Stimulated activated CD8-positive, alpha-beta memory T cell treated with anti-CD3 and anti-CD28 coated beads, Interleukin-15, amount 100 ng/mL, for 48 hours (primary cell): ENCODE measurements around the gene TCN1.
A peak's percentile ranks its signal among the peaks of the same experiment; 100 is the strongest.

ENCODE experiments used
- DNase-seq, 2 donors: peaks; one replicate each; pipeline ENCODE4 v3.0.0-alpha.2; 2020; ENCODE audit warnings: low read depth in 2 of 2

TCN1 gene

GRCh38 chr11:59810189-59810910, 55.9 kb downstream of the TCN1 start, which contains the start of gene MRPL16:
TSS of gene MRPL16 (minus strand) at chr11:59810778. CDS start at chr11:59810658, 120 bp downstream.
- DNase-seq, result peak; percentile 83

- no peak for DNase-seq
Measured at GRCh38 chr11:59807047-59807610, 59.2 kb downstream of the TCN1 start.

GRCh38 chr11:59804061-59804460, 62.2 kb downstream of the TCN1 start:
- DNase-seq, result no peak
